Measurements from ENCODE around the gene TRIO.

The TRIO gene

DNA sequence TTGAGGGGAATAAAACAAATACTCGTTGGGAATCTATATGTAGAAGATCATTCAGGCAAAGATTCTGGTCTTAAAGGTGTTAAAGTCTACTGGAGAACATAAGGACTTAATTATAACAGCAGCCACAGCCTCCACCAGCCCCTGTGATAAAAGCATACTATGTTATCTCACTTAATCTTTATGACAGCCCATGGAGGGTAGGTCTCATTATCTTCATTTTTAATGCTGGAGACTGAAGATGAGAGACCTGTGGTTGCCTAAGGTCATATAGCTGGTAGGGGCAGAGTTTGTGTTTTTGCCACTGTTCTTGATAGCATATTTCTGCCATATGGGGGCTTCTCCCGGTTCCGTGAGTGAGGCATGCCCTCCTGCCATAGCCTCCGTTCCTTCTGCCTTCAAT lies 88.7 kb downstream of the TRIO start:
- DNase-seq: no peak

DNA sequence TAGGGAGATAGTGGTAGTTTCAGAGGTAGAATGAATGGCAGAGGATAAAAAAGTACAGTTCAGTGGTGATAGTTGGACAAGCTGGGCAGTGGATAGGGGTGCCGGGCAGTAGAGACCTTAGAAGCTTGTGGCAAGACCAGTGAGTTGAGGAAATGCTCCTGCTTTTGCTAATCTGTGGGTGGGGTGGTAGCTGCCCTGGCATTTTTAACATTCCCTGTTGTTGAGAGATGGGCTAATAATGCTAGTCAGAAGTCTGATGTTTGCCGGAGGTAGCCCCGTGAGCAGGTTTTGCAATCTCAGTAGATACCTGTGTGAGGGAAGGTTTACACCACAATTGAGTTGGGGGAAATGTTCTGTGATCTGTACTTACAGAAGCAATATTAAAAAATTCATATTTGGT lies 91.1 kb downstream of the TRIO start:
- no peak for DNase-seq

- no peak for DNase-seq
These were observed 92.7 kb downstream of the TRIO start for GRCh38 chr5:14235872-14236271.

GRCh38 chr5:14236757-14237156 lies 93.6 kb downstream of the TRIO start:
- no peak for DNase-seq

- DNase-seq: no peak
These were observed 94.4 kb downstream of the TRIO start for GRCh38 chr5:14237317-14238086.

- DNase-seq: no peak
These were observed 95.1 kb downstream of the TRIO start for GRCh38 chr5:14238272-14238671.

DNA sequence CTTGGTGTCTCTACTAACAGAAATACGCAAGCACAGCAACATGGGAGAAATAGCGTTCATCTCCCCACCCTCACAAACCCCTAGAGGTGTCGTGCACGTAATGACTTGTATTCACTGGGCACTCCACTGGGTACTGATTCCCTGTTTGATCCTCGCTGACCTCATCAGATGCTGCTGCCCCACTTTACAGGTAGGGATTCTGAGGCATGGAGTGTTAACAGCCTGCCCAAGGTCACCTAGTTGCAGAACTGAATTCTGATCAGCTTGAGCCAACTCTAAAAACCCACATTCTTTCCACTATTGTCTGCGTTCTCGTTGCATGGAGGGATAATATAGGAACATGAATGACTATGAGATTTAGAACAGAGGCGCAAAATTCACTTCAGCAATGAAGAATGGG lies 96.3 kb downstream of the TRIO start:
- DNase-seq: no peak

GRCh38 chr5:14239951-14240350 lies 96.8 kb downstream of the TRIO start:
- no peak for DNase-seq

GRCh38 chr5:14240359-14240758 lies 97.2 kb downstream of the TRIO start:
- DNase-seq: no peak

DNA sequence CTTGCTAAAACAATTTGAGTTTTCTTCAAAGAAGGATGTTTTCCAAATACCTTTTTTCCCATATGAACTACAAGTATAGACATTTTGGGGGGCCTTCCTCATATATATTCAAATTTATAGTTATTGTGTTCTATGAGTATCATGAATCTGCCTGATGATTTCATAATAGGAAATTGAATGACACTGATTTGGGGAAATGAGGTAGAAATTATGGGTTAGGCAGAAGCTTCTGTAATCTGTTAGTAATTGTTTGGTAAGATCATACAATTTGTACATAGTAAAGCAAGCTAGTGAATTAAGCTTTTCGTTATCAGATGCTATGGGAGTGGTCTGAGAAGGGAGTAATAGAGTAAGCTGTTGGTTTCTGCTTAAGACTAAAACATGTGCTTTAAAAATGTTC lies 98.0 kb downstream of the TRIO start:
- no peak for DNase-seq

GRCh38 chr5:14242447-14242846 lies 99.3 kb downstream of the TRIO start:
- no peak for DNase-seq

GRCh38 chr5:14242871-14243383 lies 99.8 kb downstream of the TRIO start:
- DNase-seq: no peak

DNA sequence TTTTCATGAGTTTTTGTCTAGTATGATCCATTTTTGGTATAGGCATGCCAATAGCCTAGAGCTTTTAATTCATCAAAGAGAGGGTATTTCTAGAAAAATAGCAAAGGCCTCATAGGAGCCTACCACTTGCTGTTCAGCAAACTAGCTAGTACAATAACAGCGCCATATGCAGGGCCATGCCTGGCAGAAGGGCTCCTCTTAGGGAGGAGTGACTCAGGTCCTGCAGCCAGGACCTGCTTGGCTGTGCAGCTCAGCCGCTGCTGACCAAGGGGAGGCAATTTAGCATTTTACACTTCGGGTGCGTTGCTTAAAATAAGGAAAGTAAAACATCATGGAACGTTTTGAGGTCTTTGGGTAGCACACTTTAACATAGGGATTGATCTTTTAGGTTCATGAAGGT lies 100.6 kb downstream of the TRIO start:
- no peak for DNase-seq

- no peak for DNase-seq
These were observed 101.6 kb downstream of the TRIO start for GRCh38 chr5:14244721-14245120.

DNA sequence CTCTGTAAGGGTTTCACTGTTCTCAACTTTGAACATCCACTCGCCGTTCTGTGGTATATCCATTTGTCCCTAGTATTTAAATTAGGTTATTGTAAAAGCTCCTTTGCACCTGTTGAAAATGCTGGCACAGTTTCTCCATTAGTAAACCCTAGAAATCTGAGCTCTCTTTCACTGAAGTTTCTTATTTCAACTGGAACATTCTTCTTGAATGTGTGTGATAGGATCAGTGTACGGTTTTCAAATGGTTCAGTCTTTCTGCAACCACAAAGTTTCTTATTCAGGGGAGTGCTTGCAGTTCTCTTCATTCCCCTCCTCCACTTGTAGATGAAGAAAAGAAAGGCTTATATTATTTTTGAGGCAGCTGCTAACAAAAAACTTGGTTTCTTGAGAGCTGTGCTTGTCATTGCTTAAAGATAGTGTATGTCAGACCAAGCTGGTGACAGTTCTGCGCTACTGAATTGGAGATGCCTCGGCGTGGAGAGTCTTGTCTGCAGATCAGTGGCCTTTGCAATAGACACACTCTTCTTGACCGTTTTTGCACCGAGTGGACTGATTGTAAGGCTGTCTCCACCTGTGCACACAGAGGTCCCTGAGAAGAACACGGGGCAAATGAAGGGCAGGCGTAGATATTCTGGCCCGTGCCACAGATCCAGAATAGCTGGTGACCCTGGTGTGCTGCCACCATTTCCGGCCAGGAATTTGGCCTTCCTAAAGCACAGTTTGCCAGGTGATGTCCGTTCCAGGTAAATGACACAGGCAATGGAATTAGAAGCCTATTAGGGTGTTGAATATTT lies 102.2 kb downstream of the TRIO start:
- no peak for DNase-seq

- DNase-seq: no peak
These were observed 103.4 kb downstream of the TRIO start for GRCh38 chr5:14246350-14247053.

DNA sequence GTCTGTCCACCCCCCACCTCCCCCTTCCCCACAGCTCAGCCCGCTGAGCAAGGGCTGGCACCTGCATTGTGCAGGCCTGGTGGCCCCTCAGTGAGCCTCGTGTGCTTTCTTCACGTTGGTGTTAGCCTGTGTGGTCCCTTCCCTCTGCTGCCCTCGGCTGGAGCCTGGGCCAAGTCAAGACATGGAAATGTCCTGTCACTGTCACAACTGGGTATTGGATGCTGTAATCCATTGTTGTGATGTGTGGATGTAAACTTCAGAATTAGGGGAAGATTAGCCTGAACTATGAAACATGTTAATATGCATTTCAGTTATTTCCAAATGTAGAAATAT lies 103.9 kb downstream of the TRIO start:
- DNase-seq: no peak

DNA sequence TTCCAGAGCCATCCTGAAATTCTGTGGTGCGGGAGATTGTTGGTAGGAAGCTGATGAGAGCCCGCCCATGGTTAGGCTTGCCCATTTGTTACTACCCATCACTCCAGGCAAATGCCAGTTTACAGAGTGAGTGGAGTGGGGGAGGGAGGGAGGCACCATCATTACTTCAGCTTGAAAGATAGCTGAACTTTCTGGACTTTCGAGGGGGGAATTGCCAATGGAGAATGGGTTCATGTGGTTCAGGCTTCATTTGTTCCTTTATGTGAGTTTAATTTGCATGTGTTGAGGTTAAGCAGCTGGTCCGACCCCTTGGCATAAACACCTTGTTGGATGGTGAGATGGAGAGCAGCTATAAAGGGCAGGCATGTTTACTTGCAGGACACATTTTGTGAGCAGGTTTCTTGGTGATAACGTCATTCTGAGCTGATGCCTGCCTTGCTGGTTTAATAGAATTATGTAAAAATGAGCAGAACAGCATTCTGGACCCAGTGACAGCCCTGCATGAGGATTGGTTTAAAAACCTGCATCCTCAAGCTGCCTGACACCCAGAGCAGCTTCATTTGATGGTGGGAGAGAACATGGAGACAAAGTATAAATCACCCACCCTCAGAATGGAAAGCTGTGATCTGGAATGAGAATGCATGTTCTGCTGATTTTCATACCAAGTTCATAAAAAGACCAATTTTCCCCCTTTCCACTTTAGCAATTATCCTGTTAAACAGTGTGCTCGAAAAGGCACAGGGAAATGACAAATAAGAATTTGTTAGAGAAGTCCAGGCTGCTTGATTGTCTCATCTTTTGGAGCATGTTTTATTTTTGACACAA lies 106.3 kb downstream of the TRIO start:
- no peak for DNase-seq

- peak; percentile 82 for DNase-seq
These were observed 107.0 kb downstream of the TRIO start for GRCh38 chr5:14250084-14250695.

- no peak for DNase-seq
These were observed 107.9 kb downstream of the TRIO start for GRCh38 chr5:14250748-14251701.

DNA sequence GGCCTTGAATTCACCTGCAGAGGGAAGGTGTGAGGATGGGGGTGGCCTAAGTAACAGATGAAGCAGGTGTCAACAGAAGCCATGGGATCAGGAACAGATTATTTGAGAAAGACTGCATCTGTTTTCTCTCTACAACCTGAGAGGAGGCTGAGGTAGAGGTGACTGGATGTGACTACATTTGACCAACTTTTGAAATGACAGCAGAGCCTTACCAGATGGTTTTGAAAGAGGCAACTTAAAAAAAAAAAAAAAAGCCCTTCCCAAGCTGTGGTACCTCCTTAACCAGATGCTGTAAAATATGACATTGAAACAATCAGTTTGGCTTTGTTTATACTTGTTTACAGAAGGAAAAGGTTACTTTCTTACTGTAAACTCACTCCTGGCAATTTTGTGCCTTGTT lies 108.6 kb downstream of the TRIO start:
- no peak for DNase-seq

Measured in NCI-H187 treated with DMSO at 0.1 percent for 48 hours (cell line).